ENCODE results near the gene CXADR.

- TF ChIP-seq, protein P1, sequence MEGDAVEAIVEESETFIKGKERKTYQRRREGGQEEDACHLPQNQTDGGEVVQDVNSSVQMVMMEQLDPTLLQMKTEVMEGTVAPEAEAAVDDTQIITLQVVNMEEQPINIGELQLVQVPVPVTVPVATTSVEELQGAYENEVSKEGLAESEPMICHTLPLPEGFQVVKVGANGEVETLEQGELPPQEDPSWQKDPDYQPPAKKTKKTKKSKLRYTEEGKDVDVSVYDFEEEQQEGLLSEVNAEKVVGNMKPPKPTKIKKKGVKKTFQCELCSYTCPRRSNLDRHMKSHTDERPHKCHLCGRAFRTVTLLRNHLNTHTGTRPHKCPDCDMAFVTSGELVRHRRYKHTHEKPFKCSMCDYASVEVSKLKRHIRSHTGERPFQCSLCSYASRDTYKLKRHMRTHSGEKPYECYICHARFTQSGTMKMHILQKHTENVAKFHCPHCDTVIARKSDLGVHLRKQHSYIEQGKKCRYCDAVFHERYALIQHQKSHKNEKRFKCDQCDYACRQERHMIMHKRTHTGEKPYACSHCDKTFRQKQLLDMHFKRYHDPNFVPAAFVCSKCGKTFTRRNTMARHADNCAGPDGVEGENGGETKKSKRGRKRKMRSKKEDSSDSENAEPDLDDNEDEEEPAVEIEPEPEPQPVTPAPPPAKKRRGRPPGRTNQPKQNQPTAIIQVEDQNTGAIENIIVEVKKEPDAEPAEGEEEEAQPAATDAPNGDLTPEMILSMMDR (IDR thresholded peaks at IDR 0.05; ENCODE audit: insufficient read depth, low read length), result no peak
- TF ChIP-seq POLR2AphosphoS5 (IDR thresholded peaks at IDR 0.05; ENCODE audit: low read depth) (no peak), GABPA (IDR thresholded peaks at IDR 0.05; ENCODE audit: low read depth) (no peak)
Observed at GRCh38 chr21:17611414-17612022, 98.7 kb downstream of the CXADR start.

Data from HL-60 (cell line).